ENCODE data around the gene NHLH1.

DNA sequence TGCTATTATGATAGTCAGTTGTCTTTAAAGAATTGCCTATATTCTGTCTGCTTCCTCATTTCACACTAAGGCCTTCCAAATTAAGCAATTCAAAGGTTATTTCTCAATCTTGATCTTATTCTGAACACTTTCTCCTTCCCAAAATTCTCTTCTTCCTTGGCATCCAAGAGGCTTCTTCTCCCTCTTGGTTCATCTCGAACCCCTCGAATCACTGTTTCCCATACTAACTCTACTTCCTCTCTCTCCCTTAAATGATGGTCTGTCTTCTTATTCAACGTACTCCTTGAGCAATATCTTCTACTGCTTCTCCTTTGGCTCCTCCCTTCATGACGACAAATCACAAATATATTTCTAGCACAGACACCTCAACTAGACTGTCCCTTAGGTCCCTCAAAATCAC lies 28.3 kb upstream of the NHLH1 start:
- no peak for TF ChIP-seq POLR2AphosphoS5 (IDR thresholded peaks at IDR 0.05; ENCODE audit: low read depth, low read length)
- no peak for TF ChIP-seq CTCF (IDR thresholded peaks at IDR 0.05)
- TF ChIP-seq TCF7L2 (IDR thresholded peaks at IDR 0.05; ENCODE audit: low read depth, low read length): no peak
- TF ChIP-seq, protein P1, sequence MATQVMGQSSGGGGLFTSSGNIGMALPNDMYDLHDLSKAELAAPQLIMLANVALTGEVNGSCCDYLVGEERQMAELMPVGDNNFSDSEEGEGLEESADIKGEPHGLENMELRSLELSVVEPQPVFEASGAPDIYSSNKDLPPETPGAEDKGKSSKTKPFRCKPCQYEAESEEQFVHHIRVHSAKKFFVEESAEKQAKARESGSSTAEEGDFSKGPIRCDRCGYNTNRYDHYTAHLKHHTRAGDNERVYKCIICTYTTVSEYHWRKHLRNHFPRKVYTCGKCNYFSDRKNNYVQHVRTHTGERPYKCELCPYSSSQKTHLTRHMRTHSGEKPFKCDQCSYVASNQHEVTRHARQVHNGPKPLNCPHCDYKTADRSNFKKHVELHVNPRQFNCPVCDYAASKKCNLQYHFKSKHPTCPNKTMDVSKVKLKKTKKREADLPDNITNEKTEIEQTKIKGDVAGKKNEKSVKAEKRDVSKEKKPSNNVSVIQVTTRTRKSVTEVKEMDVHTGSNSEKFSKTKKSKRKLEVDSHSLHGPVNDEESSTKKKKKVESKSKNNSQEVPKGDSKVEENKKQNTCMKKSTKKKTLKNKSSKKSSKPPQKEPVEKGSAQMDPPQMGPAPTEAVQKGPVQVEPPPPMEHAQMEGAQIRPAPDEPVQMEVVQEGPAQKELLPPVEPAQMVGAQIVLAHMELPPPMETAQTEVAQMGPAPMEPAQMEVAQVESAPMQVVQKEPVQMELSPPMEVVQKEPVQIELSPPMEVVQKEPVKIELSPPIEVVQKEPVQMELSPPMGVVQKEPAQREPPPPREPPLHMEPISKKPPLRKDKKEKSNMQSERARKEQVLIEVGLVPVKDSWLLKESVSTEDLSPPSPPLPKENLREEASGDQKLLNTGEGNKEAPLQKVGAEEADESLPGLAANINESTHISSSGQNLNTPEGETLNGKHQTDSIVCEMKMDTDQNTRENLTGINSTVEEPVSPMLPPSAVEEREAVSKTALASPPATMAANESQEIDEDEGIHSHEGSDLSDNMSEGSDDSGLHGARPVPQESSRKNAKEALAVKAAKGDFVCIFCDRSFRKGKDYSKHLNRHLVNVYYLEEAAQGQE (IDR thresholded peaks at IDR 0.05; ENCODE audit: insufficient read depth in 1 of 2, low read depth in 2 of 2, low read length in 1 of 2): no peak
- no peak for TF ChIP-seq SIN3A (IDR thresholded peaks at IDR 0.05; ENCODE audit: borderline replicate concordance, insufficient read depth, low read depth, low read length)

Measured in Panc1 (cell line).